Right lobe of liver (tissue), 4 donors: ENCODE data around the gene SLC5A2.

Experiments used
- POLR2A ChIP-seq: fragments of 450-650 bp; IDR thresholded peaks from one replicate; pipeline ENCODE4 v1.6.1; 2017; ENCODE audit warnings: antibody characterized with exemption, mild to moderate bottlenecking
- TF ChIP-seq, protein P1 (sequence below), 4 donors: fragments of 200-600 bp in 3 of 4; fragments of 450-650 bp in 1 of 4; IDR thresholded peaks; one replicate each; pipeline versions ENCODE4 v1.5.1 to v1.8.0; 2016 to 2022; ENCODE audit warnings: antibody characterized with exemption in 4 of 4, mild to moderate bottlenecking in 2 of 4
- donor health status: DM: no; HTN: no; CAD: no.
- donor health status: DM: no; HTN: no; CAD: no.
- donor health status: DM: no; HTN: yes; CAD: no.

DNA sequence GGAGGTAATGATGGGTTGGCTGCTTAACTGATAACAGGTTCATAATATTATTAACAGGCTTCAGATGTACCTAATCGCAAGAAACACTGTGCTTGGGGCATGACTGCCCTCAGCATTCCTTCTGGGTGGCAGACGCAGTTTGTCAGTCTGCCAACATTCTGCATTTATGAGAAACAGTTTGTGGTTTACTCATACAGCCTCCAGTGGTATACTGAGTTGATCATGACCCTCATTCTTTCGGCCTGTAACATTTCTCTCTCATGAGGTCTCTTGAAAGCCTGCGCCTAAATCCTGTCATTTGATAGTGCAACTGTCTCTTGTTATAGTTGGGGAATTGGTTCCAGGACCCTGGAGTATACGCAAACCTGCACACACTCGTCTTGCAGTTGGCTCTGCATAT lies 30.2 kb downstream of the SLC5A2 start:
- no peak for TF ChIP-seq POLR2A
- TF ChIP-seq, protein P1, sequence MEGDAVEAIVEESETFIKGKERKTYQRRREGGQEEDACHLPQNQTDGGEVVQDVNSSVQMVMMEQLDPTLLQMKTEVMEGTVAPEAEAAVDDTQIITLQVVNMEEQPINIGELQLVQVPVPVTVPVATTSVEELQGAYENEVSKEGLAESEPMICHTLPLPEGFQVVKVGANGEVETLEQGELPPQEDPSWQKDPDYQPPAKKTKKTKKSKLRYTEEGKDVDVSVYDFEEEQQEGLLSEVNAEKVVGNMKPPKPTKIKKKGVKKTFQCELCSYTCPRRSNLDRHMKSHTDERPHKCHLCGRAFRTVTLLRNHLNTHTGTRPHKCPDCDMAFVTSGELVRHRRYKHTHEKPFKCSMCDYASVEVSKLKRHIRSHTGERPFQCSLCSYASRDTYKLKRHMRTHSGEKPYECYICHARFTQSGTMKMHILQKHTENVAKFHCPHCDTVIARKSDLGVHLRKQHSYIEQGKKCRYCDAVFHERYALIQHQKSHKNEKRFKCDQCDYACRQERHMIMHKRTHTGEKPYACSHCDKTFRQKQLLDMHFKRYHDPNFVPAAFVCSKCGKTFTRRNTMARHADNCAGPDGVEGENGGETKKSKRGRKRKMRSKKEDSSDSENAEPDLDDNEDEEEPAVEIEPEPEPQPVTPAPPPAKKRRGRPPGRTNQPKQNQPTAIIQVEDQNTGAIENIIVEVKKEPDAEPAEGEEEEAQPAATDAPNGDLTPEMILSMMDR (IDR thresholded peaks at IDR 0.05) = no peak
